Lower leg skin (tissue), 3 donors: ENCODE results near the gene GMEB1.

ENCODE experiments used
- CTCF ChIP-seq, 3 donors: fragments of 450-650 bp; IDR thresholded peaks; one replicate each; pipeline ENCODE4 v1.5.1; 2016; ENCODE audit warnings: antibody characterized with exemption in 3 of 3, mild to moderate bottlenecking in 3 of 3, moderate library complexity in 2 of 3
- POLR2A ChIP-seq, 2 donors: fragments of 450-650 bp; IDR thresholded peaks; one replicate each; pipeline ENCODE4 v1.6.1; 2016 to 2017; ENCODE audit warnings: antibody characterized with exemption in 2 of 2, mild to moderate bottlenecking in 1 of 2, moderate library complexity in 1 of 2

GRCh38 chr1:28668191-28668955 lies at the start of gene GMEB1:
- TF ChIP-seq CTCF (IDR thresholded peaks at IDR 0.05) = no peak
- no peak for TF ChIP-seq POLR2A (IDR thresholded peaks at IDR 0.05)
